ENCODE measurements around the gene ST6GALNAC3. TPM values are rescaled to one million over a fixed set of nuclear protein-coding genes. Genes with fewer than 3 reads are reported as not detected.

The ST6GALNAC3 gene
- total RNA-seq, 1 experiment from 2014 or later = 4.8 TPM

DNA sequence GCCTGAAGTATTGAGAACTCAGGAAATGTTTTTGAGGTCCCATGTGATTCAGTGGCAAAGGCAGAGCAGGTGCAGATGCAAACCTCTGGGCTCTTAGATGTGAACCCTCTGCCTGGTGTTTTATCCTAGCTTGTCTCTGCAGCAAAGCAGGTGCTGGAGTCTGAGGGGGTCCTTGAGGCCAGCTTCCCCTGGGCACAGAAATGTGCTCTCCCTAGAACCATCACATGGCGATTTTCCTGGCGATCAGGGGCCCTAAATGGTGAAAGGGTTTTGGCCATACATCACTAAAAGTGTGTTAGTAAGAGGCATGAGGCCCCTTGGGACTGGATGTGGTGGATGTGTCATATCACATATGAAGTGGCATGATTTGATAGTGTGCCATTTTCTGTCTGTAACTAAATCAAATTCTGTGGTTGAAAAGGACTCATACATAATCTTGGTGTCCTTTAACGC lies 144.8 kb downstream of the ST6GALNAC3 start:
- Histone ChIP-seq H3K9me3 (ENCODE audit: low read length) (no peaks in the 10 kb centered on the region), H3K4me1 (ENCODE audit: low read length) (peaks cover 84% of the 10 kb centered on the region), H3K4me3 (ENCODE audit: low read length) (no peak overlapping the region), H4K20me1 (ENCODE audit: insufficient read depth, low read depth, low read length) (no peaks in the 10 kb centered on the region), H3K4me2 (ENCODE audit: low read depth, low read length, poor library complexity, severe bottlenecking) (peak overlapping the region; percentile 62), H2AFZ (ENCODE audit: low read length) (no peak overlapping the region), H3K79me2 (ENCODE audit: low read length) (no peaks in the 10 kb centered on the region), H3K9ac (ENCODE audit: low read length) (peak overlapping the region; percentile 45), H3K36me3 (ENCODE audit: insufficient read depth, low read length) (no peaks in the 10 kb centered on the region), H3K27ac (ENCODE audit: low read length) (peak overlapping the region; percentile 99), H3K9me2 (replicated peaks; ENCODE audit: insufficient read depth, low read length) (no peaks in the 10 kb centered on the region), H3K27me3 (ENCODE audit: low read length) (no peaks in the 10 kb centered on the region)
- DNase-seq = peak; percentile 96

DNA sequence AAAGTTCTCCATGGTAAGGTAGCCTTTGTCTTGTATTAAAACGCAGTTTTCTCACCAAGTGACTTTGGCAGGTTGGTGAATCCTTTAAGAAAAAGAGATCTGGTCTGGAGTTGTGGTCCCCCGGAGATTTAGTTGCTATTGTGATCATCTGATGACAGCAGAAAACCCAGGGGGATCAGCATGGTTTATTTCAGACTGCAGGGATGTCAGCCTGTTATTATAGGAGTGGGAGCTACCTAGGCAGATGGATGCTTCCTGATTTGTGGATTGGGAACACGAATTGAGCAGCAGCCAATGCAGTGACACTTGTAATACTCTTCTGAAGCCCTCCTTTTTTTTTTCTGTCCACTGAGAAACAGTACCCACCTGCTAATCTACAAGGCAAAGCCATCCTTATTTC lies 150.2 kb downstream of the ST6GALNAC3 start:
- no peak overlapping the region for H3K4me3 ChIP-seq (ENCODE audit: low read length)
- H3K4me1 ChIP-seq (ENCODE audit: low read length) = peaks cover 89% of the 10 kb centered on the region
- H3K9ac ChIP-seq (ENCODE audit: low read length) = peak overlapping the region; percentile 49
- H3K27ac ChIP-seq (ENCODE audit: low read length) = peak overlapping the region; percentile 99
- no peaks in the 10 kb centered on the region for H3K36me3 ChIP-seq (ENCODE audit: insufficient read depth, low read length)
- no peaks in the 10 kb centered on the region for H3K27me3 ChIP-seq (ENCODE audit: low read length)
- DNase-seq = peak; percentile 68
- H3K4me2 ChIP-seq (ENCODE audit: low read depth, low read length, poor library complexity, severe bottlenecking) = peak overlapping the region; percentile 39
- no peaks in the 10 kb centered on the region for H3K9me3 ChIP-seq (ENCODE audit: low read length)
- no peaks in the 10 kb centered on the region for H4K20me1 ChIP-seq (ENCODE audit: insufficient read depth, low read depth, low read length)
- H3K9me2 ChIP-seq (replicated peaks; ENCODE audit: insufficient read depth, low read length) = no peaks in the 10 kb centered on the region
- no peak overlapping the region for H2AFZ ChIP-seq (ENCODE audit: low read length)
- H3K79me2 ChIP-seq (ENCODE audit: low read length) = no peaks in the 10 kb centered on the region

DNA sequence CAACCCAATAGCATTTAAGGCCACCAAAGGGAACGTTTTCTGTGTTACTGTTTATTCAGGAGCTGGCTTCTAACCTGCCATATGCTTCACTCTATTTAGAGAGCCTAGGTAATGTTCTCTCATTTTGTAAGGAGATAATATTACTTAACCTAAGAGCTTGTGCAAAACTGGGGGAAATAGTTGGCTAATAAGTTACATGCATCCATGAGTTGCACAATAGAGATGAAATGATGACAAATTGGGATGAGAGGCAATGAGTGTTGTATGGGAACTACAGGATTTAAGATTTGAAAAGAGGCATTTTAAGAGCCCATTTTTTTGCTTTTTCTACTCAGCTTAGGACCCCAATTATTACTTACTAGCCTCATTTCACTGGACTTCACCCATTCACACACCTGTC lies 151.0 kb downstream of the ST6GALNAC3 start:
- H3K4me2 ChIP-seq (ENCODE audit: low read depth, low read length, poor library complexity, severe bottlenecking) = peak overlapping the region; percentile 39
- peaks cover 89% of the 10 kb centered on the region for H3K4me1 ChIP-seq (ENCODE audit: low read length)
- peak overlapping the region; percentile 49 for H3K9ac ChIP-seq (ENCODE audit: low read length)
- no peak for DNase-seq
- H4K20me1 ChIP-seq (ENCODE audit: insufficient read depth, low read depth, low read length) = no peaks in the 10 kb centered on the region
- no peak overlapping the region for H2AFZ ChIP-seq (ENCODE audit: low read length)
- H3K27me3 ChIP-seq (ENCODE audit: low read length) = no peaks in the 10 kb centered on the region
- no peaks in the 10 kb centered on the region for H3K36me3 ChIP-seq (ENCODE audit: insufficient read depth, low read length)
- no peaks in the 10 kb centered on the region for H3K9me2 ChIP-seq (replicated peaks; ENCODE audit: insufficient read depth, low read length)
- H3K4me3 ChIP-seq (ENCODE audit: low read length) = no peak overlapping the region
- no peaks in the 10 kb centered on the region for H3K9me3 ChIP-seq (ENCODE audit: low read length)
- peak overlapping the region; percentile 99 for H3K27ac ChIP-seq (ENCODE audit: low read length)
- no peaks in the 10 kb centered on the region for H3K79me2 ChIP-seq (ENCODE audit: low read length)

DNA sequence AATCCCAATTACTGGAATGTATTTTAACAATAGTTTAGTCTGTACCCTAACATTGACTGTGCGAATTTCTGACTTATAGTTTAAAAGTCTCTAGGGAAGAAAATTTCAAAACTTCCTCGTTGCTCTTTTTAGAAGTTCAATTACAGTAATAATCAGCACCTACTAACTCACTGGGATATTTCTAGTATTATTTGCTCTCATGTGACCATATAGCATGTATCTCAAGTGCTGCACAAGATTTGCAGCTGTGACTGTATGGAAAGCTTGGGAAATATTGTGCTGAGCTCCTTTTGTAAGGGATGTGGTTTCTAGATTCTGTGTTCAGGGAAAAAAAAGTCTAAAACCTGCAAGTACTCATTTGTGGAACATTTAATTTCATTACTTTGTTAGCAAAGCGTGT lies 153.1 kb downstream of the ST6GALNAC3 start:
- peak overlapping the region; percentile 53 for H3K9ac ChIP-seq (ENCODE audit: low read length)
- H3K9me2 ChIP-seq (replicated peaks; ENCODE audit: insufficient read depth, low read length) = no peaks in the 10 kb centered on the region
- H3K4me1 ChIP-seq (ENCODE audit: low read length) = peaks cover 84% of the 10 kb centered on the region
- H3K4me2 ChIP-seq (ENCODE audit: low read depth, low read length, poor library complexity, severe bottlenecking) = peak overlapping the region; percentile 45
- no peak overlapping the region for H2AFZ ChIP-seq (ENCODE audit: low read length)
- H3K79me2 ChIP-seq (ENCODE audit: low read length) = no peaks in the 10 kb centered on the region
- no peak overlapping the region for H3K4me3 ChIP-seq (ENCODE audit: low read length)
- no peaks in the 10 kb centered on the region for H3K36me3 ChIP-seq (ENCODE audit: insufficient read depth, low read length)
- H4K20me1 ChIP-seq (ENCODE audit: insufficient read depth, low read depth, low read length) = no peaks in the 10 kb centered on the region
- H3K9me3 ChIP-seq (ENCODE audit: low read length) = no peaks in the 10 kb centered on the region
- DNase-seq = peak; percentile 82
- no peaks in the 10 kb centered on the region for H3K27me3 ChIP-seq (ENCODE audit: low read length)
- peak overlapping the region; percentile 99 for H3K27ac ChIP-seq (ENCODE audit: low read length)

DNA sequence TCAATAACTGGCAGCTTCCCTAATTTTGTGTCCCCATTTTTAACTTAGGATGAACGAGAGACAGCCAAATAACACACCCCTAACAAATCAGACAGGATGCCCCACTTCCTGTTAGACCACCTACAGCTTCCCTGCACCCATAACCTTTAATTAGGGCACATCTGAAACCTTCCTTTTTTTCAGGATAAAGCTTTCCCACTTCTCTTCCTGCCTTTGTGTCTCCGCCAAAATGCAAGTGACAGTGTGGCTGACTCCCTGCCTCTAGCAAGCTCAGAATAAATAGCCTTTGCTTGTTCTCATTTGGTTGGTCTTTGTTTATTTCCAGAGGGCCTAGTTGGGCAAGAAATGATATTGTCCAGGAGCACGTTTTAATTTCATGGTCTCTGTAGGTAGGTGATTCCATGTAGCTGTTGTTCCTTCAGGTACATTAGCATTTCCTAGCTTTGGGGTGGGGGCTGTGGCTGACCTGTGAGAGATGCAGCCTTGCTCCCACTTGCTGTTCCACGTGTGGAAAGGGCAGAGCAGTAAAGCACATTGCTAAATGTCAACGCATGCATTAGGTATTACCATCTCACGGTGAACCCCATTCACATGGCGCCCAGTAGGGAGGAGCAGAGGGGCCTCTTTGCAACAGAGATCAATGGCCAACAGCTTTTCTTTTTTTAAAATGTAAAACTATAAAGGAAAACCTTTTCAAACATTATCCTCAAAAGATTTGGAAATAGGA lies 154.9 kb downstream of the ST6GALNAC3 start:
- peak overlapping the region; percentile 5; the same call in 1 of the 2 replicates for H2AFZ ChIP-seq (ENCODE audit: low read length)
- peaks cover 73% of the 10 kb centered on the region for H3K4me1 ChIP-seq (ENCODE audit: low read length)
- H3K9me3 ChIP-seq (ENCODE audit: low read length) = no peaks in the 10 kb centered on the region
- H3K4me3 ChIP-seq (ENCODE audit: low read length) = no peak overlapping the region
- peak overlapping the region; percentile 53; the same call in 1 of the 2 replicates for H3K9ac ChIP-seq (ENCODE audit: low read length)
- no peaks in the 10 kb centered on the region for H3K27me3 ChIP-seq (ENCODE audit: low read length)
- H3K36me3 ChIP-seq (ENCODE audit: insufficient read depth, low read length) = no peaks in the 10 kb centered on the region
- H3K4me2 ChIP-seq (ENCODE audit: low read depth, low read length, poor library complexity, severe bottlenecking) = peak overlapping the region; percentile 45
- no peaks in the 10 kb centered on the region for H4K20me1 ChIP-seq (ENCODE audit: insufficient read depth, low read depth, low read length)
- no peaks in the 10 kb centered on the region for H3K79me2 ChIP-seq (ENCODE audit: low read length)
- H3K9me2 ChIP-seq (replicated peaks; ENCODE audit: insufficient read depth, low read length) = no peaks in the 10 kb centered on the region
- H3K27ac ChIP-seq (ENCODE audit: low read length) = peak overlapping the region; percentile 99
- DNase-seq = peak; percentile 38

DNA sequence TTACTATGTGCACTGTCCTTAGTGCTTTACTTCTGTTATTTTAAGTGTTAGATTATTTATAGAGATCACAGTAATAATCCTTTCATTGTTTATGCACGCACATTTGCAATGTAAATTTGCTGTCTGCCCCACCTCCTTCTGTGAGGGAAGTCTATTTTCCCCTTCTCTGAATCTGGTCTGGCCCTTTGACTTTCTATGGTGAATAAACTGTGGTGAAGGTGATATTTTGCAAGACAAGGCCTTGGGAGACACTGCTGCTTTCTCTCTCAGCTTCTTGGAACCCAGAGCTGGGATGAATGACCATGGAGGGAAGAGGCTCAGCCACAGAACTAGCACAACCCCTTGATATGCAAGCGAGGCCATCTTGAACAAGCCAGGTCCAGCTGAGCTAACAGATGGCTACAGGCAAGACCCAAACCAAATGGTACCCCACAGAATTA lies 156.3 kb downstream of the ST6GALNAC3 start:
- Histone ChIP-seq H3K36me3 (ENCODE audit: insufficient read depth, low read length) (no peaks in the 10 kb centered on the region), H3K9me2 (replicated peaks; ENCODE audit: insufficient read depth, low read length) (no peaks in the 10 kb centered on the region), H3K27ac (ENCODE audit: low read length) (0 out of 2 replicates have a peak overlapping the region, but pooled peaks have one; percentile 99), H3K4me3 (ENCODE audit: low read length) (no peak overlapping the region), H3K79me2 (ENCODE audit: low read length) (no peaks in the 10 kb centered on the region), H3K27me3 (ENCODE audit: low read length) (no peaks in the 10 kb centered on the region), H2AFZ (ENCODE audit: low read length) (no peak overlapping the region), H3K4me1 (ENCODE audit: low read length) (peaks cover 59% of the 10 kb centered on the region), H3K9me3 (ENCODE audit: low read length) (no peaks in the 10 kb centered on the region), H3K4me2 (ENCODE audit: low read depth, low read length, poor library complexity, severe bottlenecking) (no peak overlapping the region), H4K20me1 (ENCODE audit: insufficient read depth, low read depth, low read length) (no peaks in the 10 kb centered on the region), H3K9ac (ENCODE audit: low read length) (no peak overlapping the region)
- DNase-seq = peak; percentile 38

DNA sequence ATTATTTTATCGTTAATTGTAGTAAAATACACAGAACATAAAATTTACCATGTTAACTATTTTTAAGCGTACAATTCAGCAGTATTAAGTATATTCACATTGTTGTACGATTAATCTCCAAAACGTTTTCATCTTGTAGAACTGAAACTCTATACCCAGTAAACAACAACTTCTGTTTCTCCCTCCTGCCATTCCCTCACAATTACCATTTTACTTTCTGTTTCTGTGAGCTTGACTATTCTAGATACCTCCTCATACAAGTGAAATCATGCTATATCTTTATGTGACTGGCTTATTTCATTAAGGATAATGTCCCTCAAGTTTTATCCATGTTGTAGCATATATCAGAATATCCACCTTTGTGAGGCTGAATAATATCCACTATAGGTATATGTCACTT lies 156.8 kb downstream of the ST6GALNAC3 start:
- Histone ChIP-seq H3K4me1 (ENCODE audit: low read length) (peaks cover 55% of the 10 kb centered on the region), H3K9ac (ENCODE audit: low read length) (no peak overlapping the region), H3K27ac (ENCODE audit: low read length) (no peak overlapping the region), H3K4me3 (ENCODE audit: low read length) (no peak overlapping the region), H3K9me3 (ENCODE audit: low read length) (no peaks in the 10 kb centered on the region), H3K9me2 (replicated peaks; ENCODE audit: insufficient read depth, low read length) (no peaks in the 10 kb centered on the region), H2AFZ (ENCODE audit: low read length) (no peak overlapping the region), H3K4me2 (ENCODE audit: low read depth, low read length, poor library complexity, severe bottlenecking) (no peak overlapping the region), H3K36me3 (ENCODE audit: insufficient read depth, low read length) (no peaks in the 10 kb centered on the region), H3K79me2 (ENCODE audit: low read length) (no peaks in the 10 kb centered on the region), H3K27me3 (ENCODE audit: low read length) (no peaks in the 10 kb centered on the region), H4K20me1 (ENCODE audit: insufficient read depth, low read depth, low read length) (no peaks in the 10 kb centered on the region)
- DNase-seq = no peak

DNA sequence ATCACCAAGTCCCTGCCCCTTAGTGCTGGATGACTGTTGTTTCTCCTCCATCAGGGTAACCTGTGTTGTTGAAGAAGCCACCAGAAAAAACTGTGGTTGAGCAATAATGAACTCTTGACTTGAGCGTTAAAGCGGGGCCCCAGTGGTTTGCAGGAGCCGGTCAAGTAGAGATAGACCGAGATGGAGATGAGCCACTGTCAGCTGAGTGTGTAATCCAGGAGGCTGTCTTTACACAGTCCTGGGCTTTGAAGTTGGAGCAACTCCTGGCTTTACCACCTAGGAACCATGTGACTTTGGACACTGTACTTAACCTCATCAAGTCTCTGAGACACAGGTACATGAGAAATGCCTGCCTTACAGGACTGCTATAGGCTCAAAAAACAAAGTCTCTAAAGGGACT lies 158.1 kb downstream of the ST6GALNAC3 start:
- Histone ChIP-seq H3K27ac (ENCODE audit: low read length) (no peak overlapping the region), H2AFZ (ENCODE audit: low read length) (no peak overlapping the region), H3K4me3 (ENCODE audit: low read length) (no peak overlapping the region), H3K4me1 (ENCODE audit: low read length) (peaks cover 55% of the 10 kb centered on the region), H3K9me2 (replicated peaks; ENCODE audit: insufficient read depth, low read length) (no peaks in the 10 kb centered on the region), H3K27me3 (ENCODE audit: low read length) (no peaks in the 10 kb centered on the region), H3K36me3 (ENCODE audit: insufficient read depth, low read length) (no peaks in the 10 kb centered on the region), H3K4me2 (ENCODE audit: low read depth, low read length, poor library complexity, severe bottlenecking) (no peak overlapping the region), H4K20me1 (ENCODE audit: insufficient read depth, low read depth, low read length) (no peaks in the 10 kb centered on the region), H3K9ac (ENCODE audit: low read length) (no peak overlapping the region), H3K79me2 (ENCODE audit: low read length) (no peaks in the 10 kb centered on the region), H3K9me3 (ENCODE audit: low read length) (no peaks in the 10 kb centered on the region)
- DNase-seq = no peak
